Fibroblast of skin of back (primary cell): ENCODE measurements around the gene AMH.
"Not testable (repeated sequence)": the region's sequence is repeated elsewhere in the genome, so short reads cannot be mapped to it uniquely, and the experiment has no call there.

Source experiments
- DNase-seq: peaks from one replicate; pipeline ENCODE4 v3.0.0-alpha.2; 2013

AMH gene

DNA sequence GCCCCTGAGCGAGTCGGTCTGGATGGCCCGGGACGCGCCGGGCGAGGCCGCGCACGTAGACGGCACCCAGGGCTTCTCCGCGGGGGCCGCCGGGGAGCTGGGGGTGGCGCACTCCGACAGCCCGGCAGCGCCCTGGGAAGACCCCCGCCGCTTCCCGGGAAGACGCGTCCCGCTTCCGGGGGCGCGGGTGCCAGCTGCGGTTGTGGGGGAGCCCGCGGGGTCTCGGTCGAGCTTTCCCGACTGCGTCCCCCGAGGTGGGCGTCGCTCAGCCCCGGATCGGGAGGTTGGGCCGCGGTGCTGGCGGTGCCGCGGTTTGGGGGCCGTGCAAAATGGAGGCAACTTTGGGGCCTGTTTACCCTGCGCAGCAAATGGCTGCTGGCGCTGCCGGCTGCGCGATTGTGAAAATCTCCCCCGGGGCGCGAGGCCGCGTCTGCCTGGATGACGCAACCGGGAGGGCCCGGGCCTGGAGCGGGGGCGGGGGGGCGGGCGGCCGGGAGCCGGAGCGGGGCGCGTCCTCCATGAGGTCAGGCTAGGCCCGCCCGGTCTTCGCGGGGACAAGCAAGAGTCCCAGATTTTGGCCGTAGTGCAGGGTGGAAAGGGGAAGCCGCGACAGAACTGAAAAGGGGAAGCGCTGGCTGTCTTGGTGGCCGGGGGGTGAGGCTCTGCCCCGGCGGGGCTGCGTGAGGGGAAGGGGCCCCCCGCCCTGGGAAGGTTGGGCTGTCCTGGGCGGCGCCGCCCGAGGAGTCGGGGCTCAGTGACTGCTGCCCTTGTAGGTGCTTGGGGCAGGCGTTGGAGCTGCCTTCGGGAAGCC, 21.5 kb downstream of the AMH start:
- peak; percentile 83 for DNase-seq

DNA sequence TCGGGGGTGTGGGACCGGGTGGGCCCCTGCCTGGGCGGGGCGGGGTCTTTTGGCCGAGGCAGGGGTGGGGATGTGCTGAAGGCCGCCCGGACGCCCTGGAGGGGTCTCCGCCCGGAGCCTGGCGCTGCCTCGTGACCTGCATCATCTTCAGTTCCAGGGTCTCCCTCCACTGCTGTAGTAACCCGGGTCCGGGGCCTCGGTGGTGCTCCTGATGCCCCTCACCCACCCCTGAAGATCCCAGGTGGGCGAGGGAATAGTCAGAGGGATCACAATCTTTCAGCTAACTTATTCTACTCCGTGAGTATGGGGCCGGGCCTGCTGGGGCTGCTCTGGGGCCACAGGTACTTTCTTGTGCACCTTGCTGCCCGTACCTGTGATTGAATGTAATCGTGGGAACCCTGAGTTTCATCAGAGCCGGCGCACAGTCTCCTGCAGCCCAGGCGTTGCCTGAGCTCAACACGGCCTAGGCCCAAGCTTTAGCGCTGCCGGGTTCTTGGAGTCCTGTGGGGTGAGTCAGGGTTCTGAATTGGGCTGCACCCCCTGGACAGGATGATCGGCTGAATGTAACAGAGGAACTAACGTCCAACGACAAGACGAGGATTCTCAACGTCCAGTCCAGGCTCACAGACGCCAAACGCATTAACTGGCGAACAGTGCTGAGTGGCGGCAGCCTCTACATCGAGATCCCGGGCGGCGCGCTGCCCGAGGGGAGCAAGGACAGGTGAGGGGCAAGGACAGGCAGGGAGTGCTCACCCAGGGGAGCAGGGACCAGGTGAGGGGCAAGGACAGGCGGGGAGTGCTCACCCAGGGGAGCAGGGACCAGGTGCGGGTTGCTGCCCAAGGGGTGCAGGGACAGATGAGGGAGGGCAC, 22.3 kb downstream of the AMH start:
- DNase-seq, result peak; percentile 68

DNA sequence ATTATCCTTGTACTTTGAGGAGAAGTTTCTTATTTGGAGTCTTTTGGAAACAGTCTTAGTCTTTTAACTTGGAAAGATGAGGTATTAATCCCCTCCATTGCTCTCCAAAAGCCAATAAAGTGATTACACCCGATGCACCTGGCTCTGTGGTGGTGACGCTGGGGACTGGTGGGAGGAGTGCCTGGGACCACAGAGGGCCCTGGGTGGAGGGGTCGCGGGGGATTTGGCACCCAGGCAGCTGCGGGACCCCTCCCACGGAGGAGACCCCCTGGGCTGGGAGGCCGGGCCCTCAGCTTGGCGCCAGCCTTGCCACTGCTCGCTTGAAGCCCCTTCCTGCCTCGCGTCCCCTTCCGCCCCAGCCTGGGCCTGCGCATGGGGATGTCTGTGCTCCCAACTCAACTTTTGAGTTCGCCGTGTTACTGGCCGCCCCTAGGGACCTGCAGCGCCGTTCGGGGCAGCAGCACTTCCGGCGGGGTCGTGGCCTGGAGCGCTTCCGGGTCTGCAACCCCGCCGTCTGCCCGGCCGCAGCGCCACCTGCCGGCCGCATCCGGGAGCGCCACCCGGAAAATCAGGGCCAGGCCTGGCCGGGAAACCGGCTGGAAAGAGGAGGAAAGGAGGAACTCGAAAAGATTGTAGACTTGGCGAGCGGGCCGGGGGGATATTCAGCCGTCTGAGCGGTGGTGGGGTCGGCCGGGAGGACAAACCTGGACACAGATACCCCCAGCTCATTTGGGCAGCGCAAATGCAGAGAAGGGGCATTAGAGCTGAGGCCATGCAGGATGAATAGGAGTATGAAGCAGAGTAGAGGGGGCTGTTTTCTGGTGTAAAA, 24.4 kb downstream of the AMH start:
- peak; percentile 78 for DNase-seq

- DNase-seq, result no peak
These were observed 25.1 kb downstream of the AMH start for GRCh38 chr19:2274185-2274711.

GRCh38 chr19:2274931-2275535, 25.9 kb downstream of the AMH start:
- peak; percentile 73 for DNase-seq

DNA sequence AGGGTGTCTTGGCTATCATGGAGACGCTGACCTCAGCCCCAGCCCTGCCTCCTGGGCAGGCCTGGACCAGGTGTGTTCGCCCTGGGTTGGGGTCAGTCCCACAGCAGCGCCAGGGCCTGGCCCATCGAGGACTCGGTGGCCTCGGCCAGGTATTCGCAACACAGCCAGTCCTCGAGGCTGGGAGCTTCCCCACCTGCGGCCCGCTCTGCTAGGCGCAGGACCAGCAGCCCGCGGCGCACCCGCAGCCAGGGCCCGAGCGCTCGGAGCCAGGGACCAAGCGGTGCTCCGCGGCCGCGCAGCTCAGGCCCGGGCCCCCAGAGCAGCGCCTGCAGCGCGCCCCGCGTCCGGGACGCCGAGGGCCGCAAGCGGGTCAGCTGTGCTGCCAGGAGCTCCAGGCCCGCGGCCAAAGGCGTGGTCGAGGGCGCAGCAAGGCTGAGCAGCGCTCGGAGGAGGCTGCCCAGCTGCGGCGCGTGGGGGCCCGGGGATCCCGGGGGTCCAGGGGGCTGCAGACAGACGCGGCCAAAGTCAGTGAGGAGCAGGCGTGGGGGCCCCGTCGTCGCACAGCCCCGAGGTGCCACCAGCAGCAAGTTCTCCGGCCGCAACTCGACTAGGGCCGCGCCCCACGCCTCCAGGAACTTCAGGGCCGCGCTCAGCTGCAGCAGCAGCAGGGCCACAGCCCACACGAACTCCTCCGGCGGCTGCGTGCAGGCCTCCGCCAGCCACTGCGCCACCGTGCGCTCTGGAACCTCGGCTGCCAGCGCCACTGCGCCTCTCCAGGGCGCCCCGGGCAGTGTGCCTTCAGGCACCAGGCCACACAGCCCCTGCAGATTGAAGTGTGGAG, 26.7 kb downstream of the AMH start:
- DNase-seq, result no peak

DNA sequence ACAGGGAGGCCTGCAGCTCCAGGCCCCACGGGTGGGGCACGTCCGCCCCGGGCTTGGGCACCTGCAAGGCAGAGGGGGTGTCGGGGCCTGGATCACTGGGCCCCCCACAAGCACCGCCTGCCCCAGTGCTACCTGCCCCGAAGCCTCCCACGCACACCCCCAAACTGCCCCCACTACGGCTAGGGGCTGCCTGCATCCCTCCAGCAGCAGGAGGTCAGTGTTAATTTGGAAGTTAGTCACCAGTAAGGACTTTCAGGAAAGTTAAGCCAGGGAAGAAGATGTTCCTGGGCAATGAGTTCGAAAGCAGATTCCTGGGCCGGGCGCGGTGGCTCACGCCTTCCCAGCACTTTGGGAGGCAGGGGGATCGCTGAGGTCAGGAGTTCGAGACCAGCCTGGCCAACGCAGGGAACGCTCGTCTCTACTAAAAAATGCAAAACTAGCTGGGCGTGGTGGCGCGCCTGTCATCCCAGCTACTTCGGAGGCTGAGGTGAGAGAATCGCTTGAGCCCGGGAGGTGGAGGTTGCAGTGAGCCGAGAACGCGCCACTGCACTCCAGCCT, 27.4 kb downstream of the AMH start:
- DNase-seq, result no peak

- no peak for DNase-seq
These were observed 28.0 kb downstream of the AMH start for GRCh38 chr19:2277138-2277537.

DNA sequence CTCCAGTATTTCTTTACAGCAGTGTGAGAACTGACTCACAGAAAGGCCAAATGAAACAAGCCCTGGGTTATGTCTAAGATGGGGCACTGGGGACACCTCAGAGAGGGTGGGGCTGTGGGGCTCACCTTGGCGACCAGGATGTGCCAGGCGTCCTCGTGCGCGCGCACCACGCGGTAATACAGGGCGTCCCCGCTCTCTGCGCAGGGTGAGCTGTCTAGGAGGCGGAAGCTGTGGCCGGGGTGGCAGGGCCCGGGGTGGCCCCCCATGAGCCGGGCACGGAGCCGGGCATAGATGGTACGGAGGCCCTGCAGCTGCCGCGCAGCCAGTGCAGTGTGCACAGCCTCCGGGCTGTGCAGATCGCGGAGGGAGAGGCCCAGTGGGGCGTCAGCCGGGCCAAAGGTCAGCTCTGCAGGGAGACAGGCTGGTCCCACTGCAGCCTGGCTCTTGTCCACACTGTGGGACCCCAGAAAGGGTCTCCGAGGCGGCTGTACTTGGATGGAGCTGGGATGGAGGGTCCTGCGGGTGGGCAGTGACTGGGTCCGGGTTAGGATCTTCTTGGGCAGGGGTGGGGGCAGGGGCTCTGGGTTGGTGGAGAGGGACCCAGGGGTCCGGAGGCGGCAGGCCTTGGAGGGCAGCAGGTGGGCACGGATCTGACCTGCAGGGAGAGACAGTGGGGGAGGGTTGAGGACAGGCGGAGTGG, 29.5 kb downstream of the AMH start:
- no peak for DNase-seq

- DNase-seq, result no peak
These were observed 31.6 kb downstream of the AMH start for GRCh38 chr19:2280633-2281264.

- not testable (repeated sequence) for DNase-seq
These were observed 32.3 kb downstream of the AMH start for GRCh38 chr19:2281265-2282061.

DNA sequence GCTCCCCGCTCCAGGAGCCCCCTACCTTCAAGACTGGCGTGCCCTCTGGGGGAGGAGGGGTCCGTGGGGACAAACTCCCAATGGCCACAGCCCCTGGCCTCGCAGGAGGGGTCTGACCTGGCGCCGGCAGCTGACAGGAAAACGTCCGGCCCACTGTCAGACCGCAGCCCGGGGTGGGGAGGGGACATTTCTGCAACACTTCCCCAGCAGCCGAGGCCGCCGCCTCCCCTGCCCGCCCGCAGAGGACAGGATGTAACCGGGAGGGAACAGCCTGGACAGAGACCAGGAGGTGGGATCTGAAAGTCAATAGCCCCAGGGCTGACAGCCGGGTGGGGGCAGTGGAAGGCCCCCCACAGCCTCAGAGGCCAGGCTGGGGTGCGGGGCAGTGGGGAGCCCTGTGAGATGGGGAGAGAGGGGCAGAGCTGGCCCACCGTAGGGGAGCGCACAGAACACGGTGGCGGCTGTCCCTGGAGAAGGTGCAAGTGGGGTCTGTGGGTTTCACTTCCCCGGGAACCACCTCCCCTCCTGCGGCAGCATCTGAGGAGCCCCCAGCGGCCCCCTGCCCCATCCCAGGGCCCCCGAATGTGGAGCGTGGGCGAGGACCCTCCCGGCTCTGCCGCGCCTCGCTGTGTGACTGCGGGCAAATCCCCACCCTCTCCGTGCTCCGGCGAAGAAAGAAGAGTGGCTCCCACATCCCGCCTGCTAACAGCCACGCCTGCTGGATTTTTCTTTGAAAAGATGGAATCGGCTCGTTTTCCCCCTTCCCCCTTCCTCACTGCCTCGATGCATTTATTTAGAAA, 33.1 kb downstream of the AMH start, which contains the start of gene PEAK3:
PEAK3 (minus strand) TSS at position 114 of the 800 bp plus-strand sequence. CDS start 1,244 bp downstream, outside the sequence.
- DNase-seq, result peak; percentile 67

- DNase-seq, result no peak
These were observed 33.7 kb downstream of the AMH start for GRCh38 chr19:2282862-2283237.

DNA sequence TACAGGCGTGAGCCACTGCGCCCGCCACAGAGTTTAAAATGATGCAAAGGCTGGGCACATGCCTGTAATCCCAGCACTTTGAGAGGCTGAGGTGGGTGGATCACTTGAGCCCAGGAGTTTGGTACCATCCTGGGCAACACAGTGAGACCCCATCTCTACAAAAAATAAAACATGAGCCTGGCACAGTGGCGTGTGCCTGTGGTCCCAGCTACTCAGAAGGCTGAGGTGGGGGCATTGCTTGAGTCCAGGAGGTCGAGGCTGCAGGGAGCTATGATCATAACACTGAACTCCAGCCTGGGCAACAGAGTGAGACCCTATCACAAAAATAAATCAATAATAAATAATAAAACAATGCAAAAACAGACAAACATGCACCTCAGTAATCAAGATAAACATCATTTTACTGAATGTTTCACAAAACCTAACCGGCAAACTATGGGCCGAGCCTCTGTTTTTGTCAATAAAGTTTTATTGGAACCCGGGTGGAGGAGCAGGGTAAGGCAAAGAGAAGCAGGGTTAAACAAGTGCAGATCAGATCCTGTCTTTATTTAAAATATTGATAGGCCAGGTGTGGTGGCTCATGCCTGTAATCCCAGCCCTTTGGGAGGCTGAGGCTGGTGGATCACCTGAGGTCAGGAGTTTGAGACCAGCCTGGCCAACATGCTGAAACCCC, 34.8 kb downstream of the AMH start:
- no peak for DNase-seq

- DNase-seq, result no peak
These were observed 37.4 kb downstream of the AMH start for GRCh38 chr19:2286402-2287140.

DNA sequence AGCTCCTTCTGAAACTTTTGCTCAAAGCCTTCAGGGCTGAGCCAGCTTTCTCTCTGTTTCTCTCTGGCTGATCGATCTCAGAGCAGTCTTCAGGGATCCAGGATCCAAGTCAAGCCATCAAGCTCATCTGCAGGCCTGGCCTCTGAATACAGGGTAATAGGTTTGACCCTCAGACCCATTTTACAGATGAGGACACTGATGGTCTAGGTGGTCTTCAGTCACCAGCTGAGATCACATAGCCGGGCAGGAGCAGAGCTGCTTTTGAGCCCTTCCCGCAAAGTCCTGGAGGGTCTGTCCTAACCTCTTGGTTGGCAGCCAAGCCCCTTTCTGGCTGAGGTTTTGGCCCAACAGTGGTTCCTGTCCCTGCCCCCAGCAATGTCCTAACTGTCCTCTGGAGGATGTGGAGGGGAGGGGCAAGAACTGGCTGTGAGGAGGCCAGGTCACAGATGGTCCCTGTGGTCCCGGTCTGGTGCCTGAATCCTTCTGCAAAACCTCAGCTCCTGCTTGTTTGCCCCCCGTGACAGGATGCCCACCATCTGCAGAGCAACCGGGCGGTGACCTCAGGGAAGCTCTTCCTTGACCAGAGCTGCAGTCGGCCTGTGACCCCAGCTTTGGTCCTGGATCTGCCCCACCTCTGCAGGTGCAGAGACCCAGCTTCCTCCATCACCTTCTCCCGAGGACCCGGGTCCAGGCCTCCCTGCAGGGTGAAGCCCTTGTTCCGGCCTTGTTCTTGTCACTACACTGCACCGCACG, 38.6 kb downstream of the AMH start:
- no peak for DNase-seq
